SK-N-DZ (cell line): ENCODE measurements around the gene ZSWIM9. TPM values are rescaled to one million over a fixed set of nuclear protein-coding genes. Genes with fewer than 3 reads are reported as not detected.

Experiments used
- DNase-seq: peaks from one replicate; pipeline ENCODE4 v3.0.0-alpha.2; 2015; ENCODE audit warnings: low spot score
- polyA plus RNA-seq, 2 experiments: library from polyadenylated mRNA; depleted of rRNA; stranded (reverse); fragments of >200 nt; gene quantifications; 2 replicates each; pipeline ENCODE4 v1.2.3, GENCODE V29; 2014

The ZSWIM9 gene
- 0.38 and 0.41 TPM in 2 replicates for polyA plus RNA-seq (2014; cell fraction: cytosol; rRNA removed)
- 0.67 and 1.7 TPM in 2 replicates for polyA plus RNA-seq (2014; cell fraction: nucleus; rRNA removed)

GRCh38 chr19:48169939-48170803 is at the start of gene ZSWIM9, which contains the start of gene LIG1:
Gene ZSWIM9 (plus strand): TSS chr19:48170680. CDS start chr19:48171803, 1,123 bp downstream.
Gene LIG1 (minus strand): TSS chr19:48170344. CDS start chr19:48165566, 4,778 bp downstream.
- DNase-seq, result peak; percentile 91

- DNase-seq, result no peak
Observed at GRCh38 chr19:48121066-48121465, 49.4 kb upstream of the ZSWIM9 start.

GRCh38 chr19:48121909-48122371 is 48.5 kb upstream of the ZSWIM9 start:
- no peak for DNase-seq

GRCh38 chr19:48122421-48122820 is 48.1 kb upstream of the ZSWIM9 start:
- DNase-seq, result no peak

- no peak for DNase-seq
Observed at GRCh38 chr19:48123907-48124651, 46.4 kb upstream of the ZSWIM9 start.

- no peak for DNase-seq
Observed at GRCh38 chr19:48127561-48127960, 42.9 kb upstream of the ZSWIM9 start.

GRCh38 chr19:48133094-48133493 is 37.4 kb upstream of the ZSWIM9 start:
- no peak for DNase-seq

GRCh38 chr19:48135411-48135810 is 35.1 kb upstream of the ZSWIM9 start:
- DNase-seq, result no peak

GRCh38 chr19:48136547-48136946 is 33.9 kb upstream of the ZSWIM9 start:
- DNase-seq, result no peak

GRCh38 chr19:48137411-48137810 is 33.1 kb upstream of the ZSWIM9 start:
- no peak for DNase-seq

GRCh38 chr19:48139053-48139452 is 31.4 kb upstream of the ZSWIM9 start:
- no peak for DNase-seq

GRCh38 chr19:48147597-48148175 is 22.8 kb upstream of the ZSWIM9 start:
- no peak for DNase-seq

- DNase-seq, result no peak
Observed at GRCh38 chr19:48148576-48148975, 21.9 kb upstream of the ZSWIM9 start.

- no peak for DNase-seq
Observed at GRCh38 chr19:48149430-48149829, 21.1 kb upstream of the ZSWIM9 start.

GRCh38 chr19:48152551-48152950 is 17.9 kb upstream of the ZSWIM9 start:
- DNase-seq, result peak; percentile 31

GRCh38 chr19:48154003-48154402 is 16.5 kb upstream of the ZSWIM9 start:
- no peak for DNase-seq

GRCh38 chr19:48158210-48158790 is 12.2 kb upstream of the ZSWIM9 start:
- DNase-seq, result no peak

- DNase-seq, result no peak
Observed at GRCh38 chr19:48168689-48169088, 1.8 kb upstream of the ZSWIM9 start.

- peak; percentile 18 for DNase-seq
Observed at GRCh38 chr19:48169578-48169938, 922 bp upstream of the ZSWIM9 start.

GRCh38 chr19:48170817-48171347 is 402 bp downstream of the ZSWIM9 start:
- peak; percentile 1 for DNase-seq

- no peak for DNase-seq
Observed at GRCh38 chr19:48171710-48172109, 1.2 kb downstream of the ZSWIM9 start.
